Measurements from ENCODE around the gene CT45A2. TPM values are rescaled to one million over a fixed set of nuclear protein-coding genes. Genes with fewer than 3 reads are reported as not detected.
"Not testable (repeated sequence)": the region's sequence is repeated elsewhere in the genome, so short reads cannot be mapped to it uniquely, and the experiment has no call there.

Gene CT45A2
- not detected for total RNA-seq

DNA sequence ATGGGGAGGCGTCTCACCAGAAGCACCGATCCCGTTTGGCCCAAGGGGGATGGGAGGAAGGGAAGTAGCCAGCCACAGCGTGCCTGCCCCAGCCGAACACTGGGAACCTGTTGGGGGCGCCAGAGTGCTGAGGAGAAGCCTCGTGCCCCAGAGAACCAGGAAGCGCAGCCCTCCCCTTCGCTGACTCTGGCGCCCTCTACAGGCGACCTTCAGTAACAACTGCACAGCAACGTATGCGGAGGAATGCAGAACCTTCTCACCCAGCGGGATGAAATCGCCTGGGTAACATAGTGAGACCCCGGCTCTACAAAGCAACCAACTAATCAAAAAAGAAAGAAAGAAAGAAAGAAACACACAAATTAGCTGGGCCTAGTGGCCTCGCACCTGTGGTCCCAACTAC lies at the start of gene CT45A2:
TSS of gene CT45A2 (minus strand) at position 101 of the 400 bp plus-strand sequence. CDS start 3,747 bp downstream, outside the sequence.
- H3K9me3 ChIP-seq; DNase-seq; H3K27ac ChIP-seq; H3K36me3 ChIP-seq; H3K4me3 ChIP-seq; H3K27me3 ChIP-seq; H3K4me1 ChIP-seq; intact Hi-C loops (cut with DNase I): not testable (repeated sequence)
- no CpG with 5 or more reads among the region's 17 CpGs for WGBS, 2 donors

- H3K27ac ChIP-seq; H3K4me3 ChIP-seq; H3K4me1 ChIP-seq; DNase-seq; intact Hi-C loops (cut with DNase I); H3K36me3 ChIP-seq; H3K9me3 ChIP-seq; H3K27me3 ChIP-seq: not testable (repeated sequence)
- WGBS, 2 donors: no CpG with 5 or more reads among the region's 17 CpGs
Measured at GRCh38 chrX:135854438-135854837, 34.6 kb upstream of the CT45A2 start, which contains the start of gene CT45A8. Gene CT45A8, minus strand, starts transcription at chrX:135854538. Its CDS starts 3,755 bp downstream, at chrX:135850783.

DNA sequence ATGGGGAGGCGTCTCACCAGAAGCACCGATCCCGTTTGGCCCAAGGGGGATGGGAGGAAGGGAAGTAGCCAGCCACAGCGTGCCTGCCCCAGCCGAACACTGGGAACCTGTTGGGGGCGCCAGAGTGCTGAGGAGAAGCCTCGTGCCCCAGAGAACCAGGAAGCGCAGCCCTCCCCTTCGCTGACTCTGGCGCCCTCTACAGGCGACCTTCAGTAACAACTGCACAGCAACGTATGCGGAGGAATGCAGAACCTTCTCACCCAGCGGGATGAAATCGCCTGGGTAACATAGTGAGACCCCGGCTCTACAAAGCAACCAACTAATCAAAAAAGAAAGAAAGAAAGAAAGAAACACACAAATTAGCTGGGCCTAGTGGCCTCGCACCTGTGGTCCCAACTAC lies 17.4 kb upstream of the CT45A2 start, which contains the start of gene CT45A7:
TSS of gene CT45A7 (minus strand) at position 101 of the 400 bp plus-strand sequence. CDS start 3,747 bp downstream, outside the sequence.
- H3K27ac ChIP-seq; H3K36me3 ChIP-seq; DNase-seq; H3K4me1 ChIP-seq; H3K4me3 ChIP-seq; H3K9me3 ChIP-seq; intact Hi-C loops (cut with DNase I); H3K27me3 ChIP-seq: not testable (repeated sequence)
- WGBS, 2 donors: no CpG with 5 or more reads among the region's 17 CpGs

GRCh38 chrX:135802687-135803086 lies 17.1 kb downstream of the CT45A2 start, which contains the start of gene CT45A6:
Gene CT45A6, minus strand, starts transcription at chrX:135802787. Its CDS starts 3,794 bp downstream, at chrX:135798993.
- H3K36me3 ChIP-seq; H3K4me1 ChIP-seq; intact Hi-C loops (cut with DNase I); H3K4me3 ChIP-seq; H3K27ac ChIP-seq; H3K27me3 ChIP-seq; DNase-seq; H3K9me3 ChIP-seq: not testable (repeated sequence)
- no CpG with 5 or more reads among the region's 16 CpGs for WGBS, 2 donors

GRCh38 chrX:135785403-135785802 lies 34.4 kb downstream of the CT45A2 start, which contains the start of gene CT45A5:
Gene CT45A5, minus strand, starts transcription at chrX:135785503. Its CDS starts 3,774 bp downstream, at chrX:135781729.
- H3K36me3 ChIP-seq; intact Hi-C loops (cut with DNase I): not testable (repeated sequence)

DNA sequence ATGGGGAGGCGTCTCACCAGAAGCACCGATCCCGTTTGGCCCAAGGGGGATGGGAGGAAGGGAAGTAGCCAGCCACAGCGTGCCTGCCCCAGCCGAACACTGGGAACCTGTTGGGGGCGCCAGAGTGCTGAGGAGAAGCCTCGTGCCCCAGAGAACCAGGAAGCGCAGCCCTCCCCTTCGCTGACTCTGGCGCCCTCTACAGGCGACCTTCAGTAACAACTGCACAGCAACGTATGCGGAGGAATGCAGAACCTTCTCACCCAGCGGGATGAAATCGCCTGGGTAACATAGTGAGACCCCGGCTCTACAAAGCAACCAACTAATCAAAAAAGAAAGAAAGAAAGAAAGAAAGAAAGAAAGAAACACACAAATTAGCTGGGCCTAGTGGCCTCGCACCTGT lies 51.7 kb downstream of the CT45A2 start, which contains the start of gene CT45A3:
TSS of gene CT45A3 (minus strand) at position 101 of the 400 bp plus-strand sequence. CDS start 3,747 bp downstream, outside the sequence.
- DNase-seq; H3K27ac ChIP-seq; H3K27me3 ChIP-seq; H3K9me3 ChIP-seq; H3K4me1 ChIP-seq; intact Hi-C loops (cut with DNase I); H3K36me3 ChIP-seq; H3K4me3 ChIP-seq: not testable (repeated sequence)
- WGBS, 2 donors: no CpG with 5 or more reads among the region's 17 CpGs

More at GRCh38 chrX:135785403-135785802, 34.4 kb downstream of the CT45A2 start, which contains the start of gene CT45A5:
- H3K27me3 ChIP-seq, DNase-seq, H3K4me1 ChIP-seq, H3K9me3 ChIP-seq, H3K4me3 ChIP-seq, H3K27ac ChIP-seq: not testable (repeated sequence)
- WGBS, 2 donors: no CpG with 5 or more reads among the region's 16 CpGs

Other genes starting within 250 kb of the CT45A2 start
- gene CT45A1, start 106.4 kb downstream of the CT45A2 start, total RNA-seq: not detected
- not detected for gene CT45A3, start 51.8 kb downstream of the CT45A2 start, total RNA-seq
- gene CT45A5, start 34.5 kb downstream of the CT45A2 start, total RNA-seq: not detected
- gene CT45A6, start 17.2 kb downstream of the CT45A2 start, total RNA-seq: not detected
- gene CT45A7, start 17.3 kb upstream of the CT45A2 start, total RNA-seq: not detected
- not detected for gene CT45A8, start 34.5 kb upstream of the CT45A2 start, total RNA-seq
- gene CT45A9, start 51.8 kb upstream of the CT45A2 start, total RNA-seq: not detected
- not detected for gene CT45A10, start 73.4 kb upstream of the CT45A2 start, total RNA-seq
- not detected for gene SAGE1, start 73.7 kb upstream of the CT45A2 start, total RNA-seq
- gene MMGT1, start 154.0 kb upstream of the CT45A2 start, total RNA-seq: 10 to 100 TPM; 10.6 to 24.0 (median 18.2) TPM
- gene SLC9A6, start 165.4 kb upstream of the CT45A2 start, total RNA-seq: 10 to 100 TPM; 12.8 to 22.0 (median 13.1) TPM